Astrocyte of the cerebellum (primary cell): Measurements from ENCODE around the gene PNPLA6.
"Not testable (repeated sequence)": the region's sequence is repeated elsewhere in the genome, so short reads cannot be mapped to it uniquely, and the experiment has no call there.

Experiments used
- DNase-seq: peaks from one replicate; pipeline ENCODE4 v3.0.0-alpha.2; 2011; ENCODE audit warnings: low read depth
- H3K4me3 ChIP-seq: 2 replicates; pipeline ENCODE4 v1.5.1; 2011; ENCODE audit warnings: mild to moderate bottlenecking, low read depth, low read length, moderate library complexity
- in situ Hi-C: cut with HindIII; loops from 2 replicates; pipeline ENCODE4 v1.10.0; 2017; ENCODE audit warnings: low sequenced_read_pairs
- TF ChIP-seq, protein P1 (sequence below): IDR thresholded peaks from 2 replicates; pipeline ENCODE4 v1.5.1; 2012; ENCODE audit warnings: low read length, low read depth, moderate library complexity, mild to moderate bottlenecking; ENCODE audit errors: missing control alignments

Gene PNPLA6

GRCh38 chr19:7529610-7530490 lies 5.7 kb upstream of the PNPLA6 start:
- DNase-seq, result no peak
- TF ChIP-seq, protein P1, sequence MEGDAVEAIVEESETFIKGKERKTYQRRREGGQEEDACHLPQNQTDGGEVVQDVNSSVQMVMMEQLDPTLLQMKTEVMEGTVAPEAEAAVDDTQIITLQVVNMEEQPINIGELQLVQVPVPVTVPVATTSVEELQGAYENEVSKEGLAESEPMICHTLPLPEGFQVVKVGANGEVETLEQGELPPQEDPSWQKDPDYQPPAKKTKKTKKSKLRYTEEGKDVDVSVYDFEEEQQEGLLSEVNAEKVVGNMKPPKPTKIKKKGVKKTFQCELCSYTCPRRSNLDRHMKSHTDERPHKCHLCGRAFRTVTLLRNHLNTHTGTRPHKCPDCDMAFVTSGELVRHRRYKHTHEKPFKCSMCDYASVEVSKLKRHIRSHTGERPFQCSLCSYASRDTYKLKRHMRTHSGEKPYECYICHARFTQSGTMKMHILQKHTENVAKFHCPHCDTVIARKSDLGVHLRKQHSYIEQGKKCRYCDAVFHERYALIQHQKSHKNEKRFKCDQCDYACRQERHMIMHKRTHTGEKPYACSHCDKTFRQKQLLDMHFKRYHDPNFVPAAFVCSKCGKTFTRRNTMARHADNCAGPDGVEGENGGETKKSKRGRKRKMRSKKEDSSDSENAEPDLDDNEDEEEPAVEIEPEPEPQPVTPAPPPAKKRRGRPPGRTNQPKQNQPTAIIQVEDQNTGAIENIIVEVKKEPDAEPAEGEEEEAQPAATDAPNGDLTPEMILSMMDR, result no peak
- in situ Hi-C loops, result no loop called here
- H3K4me3 ChIP-seq, result no peak overlapping the region

DNA sequence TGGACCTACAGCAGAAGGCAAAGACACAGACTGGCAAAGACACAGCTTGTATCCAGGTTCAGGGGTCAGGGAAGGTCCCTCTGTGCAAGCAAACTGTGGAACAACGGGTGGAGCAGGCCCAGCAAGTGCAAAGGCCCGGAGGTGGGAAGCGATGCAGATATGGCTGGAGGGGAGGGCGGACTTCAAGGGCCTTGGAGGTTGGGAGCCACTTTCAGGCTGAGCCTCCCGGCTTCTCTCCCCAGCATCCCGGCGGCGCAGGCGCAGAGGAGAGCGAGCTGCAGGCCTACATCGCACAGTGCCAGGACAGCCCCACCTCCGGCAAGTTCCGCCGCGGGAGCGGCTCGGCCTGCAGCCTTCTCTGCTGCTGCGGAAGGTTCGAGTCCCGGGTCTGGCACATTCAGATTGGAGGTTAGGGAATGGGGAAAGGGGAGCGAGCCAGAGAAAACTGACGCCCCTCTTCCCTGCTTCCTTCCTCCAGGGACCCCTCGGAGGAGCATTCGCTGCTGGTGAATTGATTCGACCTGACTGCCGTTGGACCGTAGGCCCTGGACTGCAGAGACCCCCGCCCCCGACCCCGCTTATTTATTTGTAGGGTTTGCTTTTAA lies 2.1 kb upstream of the PNPLA6 start:
- peak overlapping the region; percentile 91 for H3K4me3 ChIP-seq
- no peak for DNase-seq
- TF ChIP-seq, protein P1, result no peak
- in situ Hi-C loops, result no loop called here

DNA sequence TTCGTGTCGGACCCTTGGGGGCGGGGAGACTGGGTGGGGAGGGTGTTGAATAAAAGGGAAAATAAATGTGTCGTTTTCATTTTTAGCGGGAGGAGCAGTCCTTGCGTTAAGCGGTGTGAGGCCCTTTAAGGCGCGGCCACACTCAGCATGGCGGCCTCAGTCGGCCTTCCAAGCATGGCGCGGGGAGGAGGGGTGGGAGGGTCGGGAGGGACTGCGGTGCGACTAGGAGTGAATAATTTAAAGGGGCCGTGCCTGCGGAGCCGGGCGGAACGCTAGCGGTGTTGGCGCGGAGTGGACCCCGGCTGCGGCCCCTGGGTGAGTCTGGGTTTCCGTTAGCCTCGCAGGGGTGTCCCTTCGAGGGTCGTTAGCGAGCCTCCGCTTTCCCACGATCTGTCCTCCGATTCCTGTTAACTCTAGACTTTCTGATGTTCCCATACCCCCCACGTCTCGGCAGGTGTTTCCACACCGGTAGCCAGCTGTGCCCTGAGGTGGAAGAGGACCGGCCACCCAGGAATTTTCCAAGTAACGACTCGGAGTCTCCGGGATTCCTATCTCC lies 1.5 kb upstream of the PNPLA6 start:
- peak; percentile 73 for DNase-seq
- TF ChIP-seq, protein P1, result no peak
- in situ Hi-C loops, result no loop called here
- H3K4me3 ChIP-seq, result peak overlapping the region; percentile 91

- H3K4me3 ChIP-seq, result peak overlapping the region; percentile 91
- TF ChIP-seq, protein P1, result peak; percentile 26
- in situ Hi-C loops, result no loop called here
- DNase-seq, result peak; percentile 47
Measured at GRCh38 chr19:7534531-7535046, 928 bp upstream of the PNPLA6 start.

DNA sequence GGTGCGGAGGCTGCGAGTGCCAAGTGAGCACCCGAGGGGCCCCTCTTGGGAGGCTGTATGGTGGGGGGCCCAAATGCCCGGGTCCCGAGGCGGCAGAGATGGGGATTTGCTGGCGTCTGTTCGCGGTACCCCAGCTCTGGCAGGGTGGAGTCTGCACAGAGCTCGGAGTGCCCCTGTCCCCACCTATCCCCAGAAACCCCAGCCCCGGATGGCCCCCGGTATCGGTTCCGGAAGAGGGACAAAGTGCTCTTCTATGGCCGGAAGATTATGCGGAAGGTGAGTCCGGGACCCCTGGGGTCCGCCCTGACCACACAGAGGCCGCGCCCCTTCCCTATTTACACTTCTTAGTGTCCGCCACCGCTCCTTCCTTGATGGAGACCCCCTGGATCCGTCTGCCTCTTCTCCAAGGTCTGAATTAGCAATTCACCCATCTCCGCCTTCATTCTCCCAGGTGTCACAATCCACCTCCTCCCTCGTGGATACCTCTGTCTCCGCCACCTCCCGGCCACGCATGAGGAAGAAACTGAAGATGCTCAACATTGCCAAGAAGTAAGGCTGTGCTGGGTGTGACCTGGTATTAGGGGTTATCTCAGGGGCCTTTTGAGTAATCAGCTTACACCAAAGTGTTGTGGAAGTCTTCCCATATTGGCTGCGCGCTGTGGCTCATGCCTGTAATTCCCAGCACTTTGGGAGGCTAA lies 630 bp downstream of the PNPLA6 start:
- DNase-seq, result no peak
- in situ Hi-C loops, result no loop called here
- TF ChIP-seq, protein P1, result no peak
- peak overlapping the region; percentile 91 for H3K4me3 ChIP-seq

DNA sequence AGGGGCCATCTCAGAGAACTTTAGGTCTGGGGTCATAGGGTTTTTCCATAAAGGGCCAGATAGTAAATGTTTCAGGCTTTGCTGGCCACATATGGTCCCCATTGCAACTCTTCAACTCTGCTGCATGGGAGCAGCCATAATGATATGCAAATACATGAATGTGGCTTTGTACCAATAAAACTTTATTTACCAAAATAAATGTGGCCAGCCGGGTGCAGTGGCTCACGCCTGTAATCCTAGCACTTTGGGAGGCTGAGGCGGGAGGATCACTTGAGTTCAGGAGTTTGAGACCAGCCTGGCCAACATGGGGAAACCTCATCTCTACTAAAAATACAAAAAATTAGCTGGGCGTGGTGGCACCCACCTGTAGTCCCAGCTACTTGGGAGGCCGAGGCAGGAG lies 3.5 kb downstream of the PNPLA6 start:
- DNase-seq, in situ Hi-C loops, H3K4me3 ChIP-seq: not testable (repeated sequence)
